GM21390 (cell line): ENCODE measurements around the gene ZSCAN2.

Experiments used
- ATAC-seq: cut with Tn5 transposase; IDR thresholded peaks from one replicate; pipeline ENCODE4 v1.9.1; 2021; ENCODE audit not compliant: unreplicated experiment

Gene ZSCAN2

GRCh38 chr15:84668221-84668982 is 67.6 kb downstream of the ZSCAN2 start:
- ATAC-seq, result no peak

- ATAC-seq, result no peak
Observed at GRCh38 chr15:84669726-84670125, 68.9 kb downstream of the ZSCAN2 start.

GRCh38 chr15:84671211-84671610 is 70.4 kb downstream of the ZSCAN2 start:
- no peak for ATAC-seq
